ENCODE results near the gene PHACTR1. TPM values are rescaled to one million over a fixed set of nuclear protein-coding genes. Genes with fewer than 3 reads are reported as not detected.

The PHACTR1 gene
- total RNA-seq: 8.4 TPM

GRCh38 chr6:12716298-12716916 lies at the start of gene PHACTR1:
Gene PHACTR1 (plus strand): TSS chr6:12716767.
- Histone ChIP-seq H3K9me3 (no peaks in the 10 kb centered on the region), H3K27me3 (no peaks in the 10 kb centered on the region), H3K27ac (no peak within 1 kb of the TSS), H3K4me1 (no peaks in the 10 kb centered on the region), H3K4me3 (no peak within 1 kb of the TSS), H3K36me3 (no peaks in the 10 kb centered on the region)
- no peak for TF ChIP-seq CTCF (IDR thresholded peaks at IDR 0.05)
- intact Hi-C loops (cut with DNase I): no loop called here
- no peak for DNase-seq (ENCODE audit: low spot score in 2 of 2)

GRCh38 chr6:12666886-12667285 lies 49.7 kb upstream of the PHACTR1 start:
- H3K27me3 ChIP-seq: no peaks in the 10 kb centered on the region
- no peak for DNase-seq (ENCODE audit: low spot score in 2 of 2)
- H3K4me3 ChIP-seq: no peak overlapping the region
- H3K36me3 ChIP-seq: no peaks in the 10 kb centered on the region
- H3K27ac ChIP-seq: no peak overlapping the region
- no peak for TF ChIP-seq CTCF (IDR thresholded peaks at IDR 0.05)
- intact Hi-C loops (cut with DNase I): no loop called here
- no peaks in the 10 kb centered on the region for H3K4me1 ChIP-seq
- no peaks in the 10 kb centered on the region for H3K9me3 ChIP-seq

- Histone ChIP-seq H3K4me3 (no peak overlapping the region), H3K27ac (no peak overlapping the region), H3K27me3 (no peaks in the 10 kb centered on the region), H3K4me1 (no peaks in the 10 kb centered on the region), H3K36me3 (no peaks in the 10 kb centered on the region), H3K9me3 (no peaks in the 10 kb centered on the region)
- no peak for TF ChIP-seq CTCF (IDR thresholded peaks at IDR 0.05)
- intact Hi-C loops (cut with DNase I): no loop called here
- DNase-seq (ENCODE audit: low spot score in 2 of 2): no peak
Observed at GRCh38 chr6:12675931-12676330, 40.6 kb upstream of the PHACTR1 start.

GRCh38 chr6:12679341-12679740 lies 37.2 kb upstream of the PHACTR1 start:
- Histone ChIP-seq H3K36me3 (no peaks in the 10 kb centered on the region), H3K4me1 (no peaks in the 10 kb centered on the region), H3K9me3 (no peaks in the 10 kb centered on the region), H3K27me3 (no peaks in the 10 kb centered on the region), H3K27ac (no peak overlapping the region), H3K4me3 (no peak overlapping the region)
- intact Hi-C loops (cut with DNase I): no loop called here
- no peak for DNase-seq (ENCODE audit: low spot score in 2 of 2)
- TF ChIP-seq CTCF (IDR thresholded peaks at IDR 0.05): no peak

- Histone ChIP-seq H3K27me3 (no peaks in the 10 kb centered on the region), H3K4me3 (no peak overlapping the region), H3K9me3 (no peaks in the 10 kb centered on the region), H3K36me3 (no peaks in the 10 kb centered on the region), H3K4me1 (no peaks in the 10 kb centered on the region), H3K27ac (no peak overlapping the region)
- DNase-seq (ENCODE audit: low spot score in 2 of 2): no peak
- no peak for TF ChIP-seq CTCF (IDR thresholded peaks at IDR 0.05)
- intact Hi-C loops (cut with DNase I): no loop called here
Observed at GRCh38 chr6:12693122-12693521, 23.4 kb upstream of the PHACTR1 start.

GRCh38 chr6:12698298-12698697 lies 18.3 kb upstream of the PHACTR1 start:
- no peak for DNase-seq (ENCODE audit: low spot score in 2 of 2)
- Histone ChIP-seq H3K9me3 (no peaks in the 10 kb centered on the region), H3K4me3 (no peak overlapping the region), H3K36me3 (no peaks in the 10 kb centered on the region), H3K4me1 (no peaks in the 10 kb centered on the region), H3K27ac (no peak overlapping the region), H3K27me3 (no peaks in the 10 kb centered on the region)
- no peak for TF ChIP-seq CTCF (IDR thresholded peaks at IDR 0.05)
- intact Hi-C loops (cut with DNase I): no loop called here

Data from ascending aorta (tissue), 2 donors.